SU-DHL-6 (cell line): ENCODE results near the gene CR1L.

Experiments used
- CTCF ChIP-seq: fragments of 200-600 bp; sonication (generic); IDR thresholded peaks from one replicate; pipeline ENCODE4 v1.5.1; 2017; ENCODE audit warnings: antibody characterized with exemption, mild to moderate bottlenecking, low read length, moderate library complexity; ENCODE audit not compliant: insufficient read depth, poor library complexity, severe bottlenecking
- EZH2phosphoT487 ChIP-seq: fragments of 200-600 bp; sonication (generic), shearing (Covaris generic); conservative IDR thresholded peaks from 2 replicates; pipeline ENCODE4 v1.6.1; 2018; ENCODE audit warnings: mild to moderate bottlenecking, antibody characterized with exemption, low read length, moderate library complexity, mixed read lengths

- TF ChIP-seq CTCF (no peak), EZH2phosphoT487 (no peak)
Measured at GRCh38 chr1:207606362-207606755, 38.6 kb upstream of the CR1L start.
